ENCODE results near the gene TP53I11. TPM values are rescaled to one million over a fixed set of nuclear protein-coding genes. Genes with fewer than 3 reads are reported as not detected.

TP53I11 gene
- total RNA-seq, 1 experiment from 2014 or later: 46.9 TPM

DNA sequence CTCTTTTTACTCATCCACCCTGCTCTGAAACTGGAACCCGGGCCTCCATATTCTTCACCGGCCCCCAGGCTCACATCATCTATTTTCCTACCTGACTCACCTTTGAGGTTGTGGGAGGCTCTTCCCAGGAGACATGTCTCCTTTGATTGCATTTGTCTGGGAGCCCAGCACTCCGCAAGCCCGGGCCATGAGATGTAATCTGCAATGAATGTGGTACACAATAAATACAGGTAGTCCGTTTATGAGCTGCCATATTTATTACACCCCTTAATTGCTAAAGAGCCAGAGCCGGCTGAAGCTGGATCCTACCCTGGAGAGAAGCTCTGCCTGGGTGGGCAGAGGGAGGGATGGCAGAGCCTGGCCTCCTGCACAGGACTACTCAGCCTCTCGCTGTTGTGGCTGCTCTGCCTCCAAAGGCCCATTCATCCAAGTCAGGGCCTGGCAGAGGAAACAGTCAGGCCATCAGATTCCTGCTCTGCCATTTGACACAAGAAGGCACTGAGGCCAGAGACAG, 49.5 kb downstream of the TP53I11 start:
- POLR2A ChIA-PET: no interaction called here
- BruUV-seq (replicated peaks): no TSS peak
- H3K27ac ChIP-seq (ENCODE audit: low read depth, low read length): no peak overlapping the region

DNA sequence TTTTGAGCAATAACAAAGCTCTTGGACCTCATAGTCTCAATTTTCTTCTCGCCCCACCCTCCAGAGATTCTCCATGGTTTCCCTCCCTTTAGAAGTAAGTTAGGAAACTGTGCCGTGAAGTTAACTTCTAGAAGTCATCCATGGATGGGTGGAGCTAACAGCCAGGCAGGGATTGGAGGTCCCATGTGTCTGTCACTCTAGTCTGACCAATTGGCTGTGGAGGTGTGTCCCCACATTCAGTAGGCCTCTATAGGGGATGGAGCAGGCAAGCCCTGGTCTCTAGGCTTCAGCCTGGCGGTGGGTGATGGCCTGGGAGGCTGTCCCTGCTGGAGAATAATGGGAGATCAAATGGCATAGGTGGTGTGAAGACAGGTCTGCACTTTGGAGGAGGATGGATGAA, 50.7 kb downstream of the TP53I11 start:
- peak; percentile 48 for DNase-seq (ENCODE audit: low read depth, low spot score)
- H4K20me1 ChIP-seq (ENCODE audit: insufficient read depth): no peaks in the 10 kb centered on the region
- H3K4me3 ChIP-seq (replicated peaks in 1 of 2; ENCODE audit: low read depth in 1 of 2, low read length in 2 of 2): no peak overlapping the region
- no peak overlapping the region for H3K27ac ChIP-seq (ENCODE audit: low read depth, low read length)
- no peaks in the 10 kb centered on the region for H3K36me3 ChIP-seq (ENCODE audit: control insufficient read depth in 1 of 2, insufficient read depth in 2 of 2, low read length in 2 of 2)
- ATAC-seq: peak; percentile 91
- H3K9me3 ChIP-seq (ENCODE audit: control insufficient read depth in 1 of 2, insufficient read depth in 1 of 2, low read depth in 1 of 2, low read length in 2 of 2): no peaks in the 10 kb centered on the region
- BruUV-seq (replicated peaks): no TSS peak
- ChIA-PET RAD21 (ENCODE audit: low non-redundant PET in 1 of 2, low total read pairs in 2 of 2, uncharacterized antibody in 2 of 2, unreplicated experiment in 2 of 2) (no interaction called here), POLR2A (interaction anchor here (1.1 kb wide), 1 partner anchor 174 kb away, joined by 3 read pairs; no protein-coding TSS in a partner anchor), CTCF (interaction anchor here (1.1 kb wide), 1 partner anchor 278 kb away, joined by 5 read pairs; no protein-coding TSS in a partner anchor)
- H3K9me2 ChIP-seq (ENCODE audit: insufficient read depth): no peaks in the 10 kb centered on the region
- no peak overlapping the region for H3K4me2 ChIP-seq (ENCODE audit: low read length)
- no peak overlapping the region for H3K9ac ChIP-seq (ENCODE audit: low read length)
- no peak overlapping the region for H2AFZ ChIP-seq (ENCODE audit: low read depth, low read length, poor library complexity, severe bottlenecking)
- H3K27me3 ChIP-seq (ENCODE audit: insufficient read depth, low read length): no peaks in the 10 kb centered on the region
- no peaks in the 10 kb centered on the region for H3K4me1 ChIP-seq (ENCODE audit: control insufficient read depth in 1 of 2, insufficient read depth in 2 of 2, low read length in 2 of 2)
- H3K79me2 ChIP-seq (ENCODE audit: insufficient read depth, low read length): no peaks in the 10 kb centered on the region
- TF ChIP-seq FOSL1 (IDR thresholded peaks at IDR 0.05; ENCODE audit: low read depth): no peak
- TF ChIP-seq SP1 (IDR thresholded peaks at IDR 0.05; ENCODE audit: low read depth): 0 out of 2 replicates have a peak, but pooled peaks have one; percentile 44
- intact Hi-C loops (cut with micrococcal nuclease): no loop called here

More for the DNA sequence above, 49.5 kb downstream of the TP53I11 start:
- Histone ChIP-seq H4K20me1 (ENCODE audit: insufficient read depth) (no peaks in the 10 kb centered on the region), H3K4me3 (replicated peaks in 1 of 2; ENCODE audit: low read depth in 1 of 2, low read length in 2 of 2) (no peak overlapping the region), H3K9me2 (ENCODE audit: insufficient read depth) (no peaks in the 10 kb centered on the region), H3K4me1 (ENCODE audit: control insufficient read depth in 1 of 2, insufficient read depth in 2 of 2, low read length in 2 of 2) (no peaks in the 10 kb centered on the region), H2AFZ (ENCODE audit: low read depth, low read length, poor library complexity, severe bottlenecking) (no peak overlapping the region), H3K9ac (ENCODE audit: low read length) (no peak overlapping the region), H3K79me2 (ENCODE audit: insufficient read depth, low read length) (no peaks in the 10 kb centered on the region), H3K27me3 (ENCODE audit: insufficient read depth, low read length) (no peaks in the 10 kb centered on the region), H3K4me2 (ENCODE audit: low read length) (no peak overlapping the region), H3K36me3 (ENCODE audit: control insufficient read depth in 1 of 2, insufficient read depth in 2 of 2, low read length in 2 of 2) (no peaks in the 10 kb centered on the region), H3K9me3 (ENCODE audit: control insufficient read depth in 1 of 2, insufficient read depth in 1 of 2, low read depth in 1 of 2, low read length in 2 of 2) (no peaks in the 10 kb centered on the region)
- TF ChIP-seq POLR2A (IDR thresholded peaks at IDR 0.05; ENCODE audit: borderline replicate concordance, extremely low read depth, insufficient read depth, insufficient read length) (no peak), JUND (IDR thresholded peaks at IDR 0.05) (no peak), EZH2 (IDR thresholded peaks at IDR 0.05) (no peak), RAD21 (IDR thresholded peaks at IDR 0.05; ENCODE audit: low read depth) (no peak), EGR1 (IDR thresholded peaks at IDR 0.05; ENCODE audit: low read depth) (no peak)
- TF ChIP-seq, protein P1, sequence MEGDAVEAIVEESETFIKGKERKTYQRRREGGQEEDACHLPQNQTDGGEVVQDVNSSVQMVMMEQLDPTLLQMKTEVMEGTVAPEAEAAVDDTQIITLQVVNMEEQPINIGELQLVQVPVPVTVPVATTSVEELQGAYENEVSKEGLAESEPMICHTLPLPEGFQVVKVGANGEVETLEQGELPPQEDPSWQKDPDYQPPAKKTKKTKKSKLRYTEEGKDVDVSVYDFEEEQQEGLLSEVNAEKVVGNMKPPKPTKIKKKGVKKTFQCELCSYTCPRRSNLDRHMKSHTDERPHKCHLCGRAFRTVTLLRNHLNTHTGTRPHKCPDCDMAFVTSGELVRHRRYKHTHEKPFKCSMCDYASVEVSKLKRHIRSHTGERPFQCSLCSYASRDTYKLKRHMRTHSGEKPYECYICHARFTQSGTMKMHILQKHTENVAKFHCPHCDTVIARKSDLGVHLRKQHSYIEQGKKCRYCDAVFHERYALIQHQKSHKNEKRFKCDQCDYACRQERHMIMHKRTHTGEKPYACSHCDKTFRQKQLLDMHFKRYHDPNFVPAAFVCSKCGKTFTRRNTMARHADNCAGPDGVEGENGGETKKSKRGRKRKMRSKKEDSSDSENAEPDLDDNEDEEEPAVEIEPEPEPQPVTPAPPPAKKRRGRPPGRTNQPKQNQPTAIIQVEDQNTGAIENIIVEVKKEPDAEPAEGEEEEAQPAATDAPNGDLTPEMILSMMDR (IDR thresholded peaks at IDR 0.05 in 2 of 3, conservative IDR thresholded peaks at IDR 0.05 in 1 of 3; ENCODE audit: borderline replicate concordance in 1 of 3, insufficient read depth in 1 of 3, low read depth in 2 of 3, low read length in 2 of 3): no peak
- ChIA-PET RAD21 (ENCODE audit: low non-redundant PET in 1 of 2, low total read pairs in 2 of 2, uncharacterized antibody in 2 of 2, unreplicated experiment in 2 of 2) (no interaction called here), CTCF (interaction anchor here (0.8 kb wide), 1 partner anchor 279 kb away, joined by 3 read pairs; no protein-coding TSS in a partner anchor)
- no peak for DNase-seq (ENCODE audit: low read depth, low spot score)
- no peak for ATAC-seq
- intact Hi-C loops (cut with micrococcal nuclease): no loop called here

Measured in HCT116 (cell line).